Lower lobe of right lung (tissue), 2 donors: ENCODE measurements around the gene CACNA1B. TPM values are rescaled to one million over a fixed set of nuclear protein-coding genes. Genes with fewer than 3 reads are reported as not detected.
A peak's percentile ranks its signal among the peaks of the same experiment; 100 is the strongest.
"Not testable (repeated sequence)": the region's sequence is repeated elsewhere in the genome, so short reads cannot be mapped to it uniquely, and the experiment has no call there.

Experiments
- ATAC-seq, 2 donors: fragments of 200-7000 bp; cut with Tn5 transposase; one replicate each; pipeline ENCODE4 v1.9.1; 2020 to 2022; ENCODE audit warnings: mild to moderate bottlenecking in 2 of 2, moderate library complexity in 2 of 2
- DNase-seq: peaks from one replicate; pipeline ENCODE4 v3.0.0-alpha.2; 2020
- H3K27ac ChIP-seq: fragments of 200-600 bp; one replicate; pipeline ENCODE4 v1.8.0; 2022
- H3K27me3 ChIP-seq: fragments of 200-600 bp; one replicate; pipeline ENCODE4 v1.8.0; 2022; ENCODE audit warnings: low read depth
- H3K36me3 ChIP-seq: fragments of 200-600 bp; one replicate; pipeline ENCODE4 v1.8.0; 2022; ENCODE audit warnings: mild to moderate bottlenecking
- H3K4me1 ChIP-seq: fragments of 200-600 bp; one replicate; pipeline ENCODE4 v1.8.0; 2022
- H3K4me3 ChIP-seq: fragments of 200-600 bp; one replicate; pipeline ENCODE4 v1.8.0; 2022; ENCODE audit warnings: mild to moderate bottlenecking
- H3K9me3 ChIP-seq: fragments of 200-600 bp; one replicate; pipeline ENCODE4 v1.8.0; 2022
- CTCF ChIP-seq: fragments of 200-600 bp; IDR thresholded peaks from one replicate; pipeline ENCODE4 v1.8.0; 2022; ENCODE audit warnings: antibody characterized with exemption, mild to moderate bottlenecking
- intact Hi-C: fragments of 100-400 bp; cut with DNase I; formaldehyde crosslinking; loops from one replicate; pipeline ENCODE4 v1.11.0; 2022
- total RNA-seq: library from RNA; stranded (reverse); fragmentation: NEBNext Ultra II Directional; extraction: Animal tissue kit (Norgen Biotek cat#: 25700); gene quantifications from one replicate; pipeline ENCODE4 v1.2.1, GENCODE V29; 2021
- donor health status: DM: no; HTN: yes; CAD: no; lungs with severe emphysema.

CACNA1B gene
- total RNA-seq, 1 donor from 2014 or later = 0.06 TPM

GRCh38 chr9:138122201-138122600 lies 244.6 kb downstream of the CACNA1B start:
- Histone ChIP-seq H3K36me3 (no peaks in the 10 kb centered on the region), H3K27me3 (peaks cover 5% of the 10 kb centered on the region), H3K27ac (no peak overlapping the region), H3K9me3 (no peaks in the 10 kb centered on the region), H3K4me3 (no peak overlapping the region), H3K4me1 (no peaks in the 10 kb centered on the region)
- no peak for TF ChIP-seq CTCF
- DNase-seq (no peak), ATAC-seq (no peak)
- intact Hi-C loops = no loop called here

- intact Hi-C loops = no loop called here
- Histone ChIP-seq H3K27me3 (peaks cover 5% of the 10 kb centered on the region), H3K9me3 (no peaks in the 10 kb centered on the region), H3K36me3 (no peaks in the 10 kb centered on the region), H3K4me3 (no peak overlapping the region), H3K27ac (no peak overlapping the region), H3K4me1 (no peaks in the 10 kb centered on the region)
- TF ChIP-seq CTCF = no peak
- DNase-seq (no peak), ATAC-seq (no peak)
Observed at GRCh38 chr9:138122676-138123075, 245.1 kb downstream of the CACNA1B start.

GRCh38 chr9:138123086-138123485 lies 245.5 kb downstream of the CACNA1B start:
- no peak for DNase-seq
- no peak for ATAC-seq
- H3K9me3 ChIP-seq = no peaks in the 10 kb centered on the region
- H3K4me3 ChIP-seq = no peak overlapping the region
- no peak for TF ChIP-seq CTCF
- no peaks in the 10 kb centered on the region for H3K36me3 ChIP-seq
- no peaks in the 10 kb centered on the region for H3K4me1 ChIP-seq
- H3K27me3 ChIP-seq = peaks cover 5% of the 10 kb centered on the region
- H3K27ac ChIP-seq = no peak overlapping the region
- intact Hi-C loops = no loop called here

- H3K27me3 ChIP-seq, H3K36me3 ChIP-seq, H3K9me3 ChIP-seq, H3K27ac ChIP-seq, ATAC-seq, H3K4me3 ChIP-seq, H3K4me1 ChIP-seq, DNase-seq, intact Hi-C loops: not testable (repeated sequence)
Observed at GRCh38 chr9:138126090-138126857, 248.7 kb downstream of the CACNA1B start.

GRCh38 chr9:138126858-138127584 lies 249.4 kb downstream of the CACNA1B start:
- H3K4me3 ChIP-seq, H3K4me1 ChIP-seq, intact Hi-C loops, DNase-seq, H3K36me3 ChIP-seq, H3K27me3 ChIP-seq, ATAC-seq, H3K9me3 ChIP-seq, H3K27ac ChIP-seq: not testable (repeated sequence)

- ATAC-seq, H3K9me3 ChIP-seq, H3K27me3 ChIP-seq, H3K4me1 ChIP-seq, H3K36me3 ChIP-seq, intact Hi-C loops, DNase-seq, H3K4me3 ChIP-seq, H3K27ac ChIP-seq: not testable (repeated sequence)
Observed at GRCh38 chr9:138128027-138128426, 250.4 kb downstream of the CACNA1B start.

- intact Hi-C loops, H3K27ac ChIP-seq, H3K27me3 ChIP-seq, H3K36me3 ChIP-seq, H3K4me3 ChIP-seq, H3K4me1 ChIP-seq, DNase-seq, H3K9me3 ChIP-seq: not testable (repeated sequence)
- ATAC-seq = peak in 1 of 2 donors; percentile 15
Observed at GRCh38 chr9:138129318-138129717, 251.7 kb downstream of the CACNA1B start.

GRCh38 chr9:138132946-138133705 lies 255.5 kb downstream of the CACNA1B start:
- H3K4me3 ChIP-seq, H3K27ac ChIP-seq, H3K27me3 ChIP-seq, H3K4me1 ChIP-seq, H3K9me3 ChIP-seq, H3K36me3 ChIP-seq, ATAC-seq, DNase-seq, intact Hi-C loops: not testable (repeated sequence)

GRCh38 chr9:138134581-138134980 lies 257.0 kb downstream of the CACNA1B start:
- H3K4me1 ChIP-seq, H3K9me3 ChIP-seq, ATAC-seq, DNase-seq, H3K27ac ChIP-seq, intact Hi-C loops, H3K4me3 ChIP-seq, H3K27me3 ChIP-seq, H3K36me3 ChIP-seq: not testable (repeated sequence)

- H3K27me3 ChIP-seq, H3K4me3 ChIP-seq, H3K27ac ChIP-seq, H3K4me1 ChIP-seq, DNase-seq, H3K36me3 ChIP-seq, intact Hi-C loops, ATAC-seq, H3K9me3 ChIP-seq: not testable (repeated sequence)
Observed at GRCh38 chr9:138139096-138139495, 261.5 kb downstream of the CACNA1B start.
